Esophagus muscularis mucosa (tissue), 4 donors: ENCODE measurements around the gene PLD1.

ENCODE experiments used
- CTCF ChIP-seq, 3 experiments: fragments of 200-600 bp in 2 of 3; fragments of 450-650 bp in 1 of 3; sonication (generic) in 2 of 3; IDR thresholded peaks; one replicate each; pipeline ENCODE4 v1.5.1; 2017 to 2019; ENCODE audit warnings: antibody characterized with exemption in 3 of 3, mild to moderate bottlenecking in 2 of 3, moderate library complexity in 1 of 3
- EP300 ChIP-seq: sonication (generic); formaldehyde crosslinking; IDR thresholded peaks from one replicate; pipeline ENCODE4 v1.6.1; 2017; ENCODE audit warnings: antibody characterized with exemption
- POLR2A ChIP-seq: fragments of 450-650 bp; IDR thresholded peaks from one replicate; pipeline ENCODE4 v1.6.1; 2017; ENCODE audit warnings: antibody characterized with exemption, moderate library complexity, mild to moderate bottlenecking, low read depth
- POLR2AphosphoS5 ChIP-seq, 2 donors: sonication (generic); formaldehyde crosslinking; IDR thresholded peaks; one replicate each; pipeline ENCODE4 v1.6.1; 2017; ENCODE audit warnings: antibody characterized with exemption in 2 of 2

GRCh38 chr3:171600030-171600429 lies 210.3 kb downstream of the PLD1 start:
- TF ChIP-seq POLR2A (no peak), CTCF (IDR thresholded peaks at IDR 0.05) (no peak), POLR2AphosphoS5 (IDR thresholded peaks at IDR 0.05) (no peak), EP300 (no peak)
